ENCODE measurements around the gene GPR34. TPM values are rescaled to one million over a fixed set of nuclear protein-coding genes. Genes with fewer than 3 reads are reported as not detected.
A peak's percentile ranks its signal among the peaks of the same experiment; 100 is the strongest.

The GPR34 gene
- total RNA-seq, 2 experiments from 2014 or later, result 0.24 to 0.36 TPM

- ChIA-PET POLR2A (no interaction called here), CTCF (no interaction called here)
- H3K36me3 Mint-ChIP-seq, result peaks cover 30% of the 10 kb centered on the region
- H3K27ac Mint-ChIP-seq, result peak overlapping the region; percentile 42
- intact Hi-C loops (cut with micrococcal nuclease), result loop anchor here (5.0 kb wide), 2 partner anchors 34 to 54 kb away; partner anchors contain the start of gene GPR34
- H3K9me3 Mint-ChIP-seq, result peaks cover 28% of the 10 kb centered on the region
- H3K27me3 Mint-ChIP-seq, result no peaks in the 10 kb centered on the region
- peaks cover 49% of the 10 kb centered on the region for H3K4me1 Mint-ChIP-seq (ENCODE audit: low read depth)
- no peak overlapping the region for H3K4me3 Mint-ChIP-seq
- DNase-seq, result no peak
Measured at GRCh38 chrX:41721590-41721989, 32.8 kb downstream of the GPR34 start.

DNA sequence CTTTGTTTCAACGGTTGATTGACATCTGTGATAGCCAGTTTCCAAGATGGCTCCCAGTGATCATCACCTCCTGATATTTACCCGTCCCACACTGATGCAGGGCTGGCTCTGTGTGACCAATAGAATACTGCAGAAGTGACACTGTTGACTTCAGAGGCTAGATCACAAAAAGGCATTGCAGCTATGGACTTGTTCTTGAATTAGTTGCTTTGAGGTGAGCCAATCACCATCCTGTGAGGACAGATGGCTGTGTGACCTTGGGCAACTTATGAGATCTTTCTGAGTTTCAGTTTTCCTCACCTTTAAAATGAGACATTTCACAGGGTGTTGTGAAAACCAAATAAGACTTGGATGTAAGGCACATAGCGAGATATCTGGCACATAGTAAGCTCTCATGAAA lies 33.4 kb downstream of the GPR34 start:
- intact Hi-C loops (cut with micrococcal nuclease), result loop anchor here (2.0 to 5.0 kb wide), 3 partner anchors 19 to 55 kb away; partner anchors contain the start of gene GPR34
- H3K27ac Mint-ChIP-seq, result peak overlapping the region; percentile 64
- no peak for DNase-seq
- ChIA-PET CTCF (no interaction called here), POLR2A (no interaction called here)
- H3K4me1 Mint-ChIP-seq (ENCODE audit: low read depth), result peaks cover 43% of the 10 kb centered on the region
- peaks cover 22% of the 10 kb centered on the region for H3K9me3 Mint-ChIP-seq
- no peak overlapping the region for H3K4me3 Mint-ChIP-seq
- H3K27me3 Mint-ChIP-seq, result no peaks in the 10 kb centered on the region
- H3K36me3 Mint-ChIP-seq, result peaks cover 24% of the 10 kb centered on the region

GRCh38 chrX:41722816-41723618 lies 34.2 kb downstream of the GPR34 start:
- Mint-ChIP-seq H3K36me3 (peaks cover 23% of the 10 kb centered on the region), H3K4me1 (ENCODE audit: low read depth) (peaks cover 48% of the 10 kb centered on the region), H3K27ac (no peak overlapping the region), H3K4me3 (no peak overlapping the region), H3K9me3 (peaks cover 17% of the 10 kb centered on the region), H3K27me3 (no peaks in the 10 kb centered on the region)
- ChIA-PET CTCF (no interaction called here), POLR2A (no interaction called here)
- intact Hi-C loops (cut with micrococcal nuclease), result loop anchor here (2.0 to 5.0 kb wide), 3 partner anchors 20 to 56 kb away; partner anchors contain the start of gene GPR34
- no peak for DNase-seq

DNA sequence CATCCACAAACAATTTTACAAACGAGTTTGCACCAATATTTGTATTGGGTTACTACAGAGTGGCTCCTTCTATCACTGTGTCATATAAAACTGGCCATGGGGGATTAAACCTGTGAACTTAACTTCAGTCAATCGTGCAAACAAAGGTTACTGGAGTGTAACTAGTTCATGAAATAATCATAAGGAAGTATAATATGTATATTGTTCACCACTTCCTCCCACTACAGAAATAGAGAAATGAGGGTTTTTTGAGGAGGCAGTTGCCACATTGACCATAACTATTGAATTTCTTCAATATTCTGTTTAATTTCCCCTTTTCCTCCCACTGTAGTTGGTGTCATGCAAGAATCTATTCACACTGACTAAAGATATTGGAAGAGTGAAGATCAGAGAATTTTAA lies 35.1 kb downstream of the GPR34 start, which contains the start of gene GPR82:
Gene GPR82, plus strand, starts transcription at position 356 of the 400 bp plus-strand sequence. CDS start 2,846 bp downstream, outside the sequence.
- Mint-ChIP-seq H3K27me3 (no peaks in the 10 kb centered on the region), H3K27ac (no peak within 1 kb of the TSS), H3K4me1 (ENCODE audit: low read depth) (peaks cover 50% of the 10 kb centered on the region), H3K9me3 (peaks cover 11% of the 10 kb centered on the region), H3K4me3 (no peak within 1 kb of the TSS), H3K36me3 (peaks cover 18% of the 10 kb centered on the region)
- ChIA-PET CTCF (no interaction called here), POLR2A (no interaction called here)
- intact Hi-C loops (cut with micrococcal nuclease), result loop anchor here (2.0 to 5.0 kb wide), 3 partner anchors 21 to 57 kb away; partner anchors contain the start of gene GPR34
- no peak for DNase-seq

DNA sequence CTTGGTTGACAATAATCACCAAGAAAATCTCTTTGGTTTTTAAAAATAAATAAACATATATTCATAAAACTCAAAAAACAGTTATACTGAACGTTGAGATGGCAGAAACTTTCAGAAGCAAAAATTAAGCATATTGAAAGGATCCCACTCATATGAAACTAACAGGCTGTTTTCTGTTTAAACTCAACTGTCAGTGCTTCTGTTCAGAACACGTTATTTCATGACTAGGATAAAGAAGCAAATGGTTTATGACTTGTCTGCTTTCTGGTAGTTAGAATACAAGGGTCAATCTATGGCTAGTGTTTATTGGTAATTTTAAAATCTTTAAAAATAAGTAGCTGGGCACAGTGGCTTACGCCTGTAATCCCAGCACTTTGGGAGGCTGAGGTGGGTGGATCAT lies 39.4 kb downstream of the GPR34 start:
- Mint-ChIP-seq H3K4me3 (no peak overlapping the region), H3K27ac (no peak overlapping the region), H3K9me3 (no peaks in the 10 kb centered on the region), H3K36me3 (peaks cover 6% of the 10 kb centered on the region), H3K4me1 (ENCODE audit: low read depth) (peaks cover 27% of the 10 kb centered on the region), H3K27me3 (no peaks in the 10 kb centered on the region)
- no peak for DNase-seq
- intact Hi-C loops (cut with micrococcal nuclease), result no loop called here
- CTCF ChIA-PET, result interaction anchor here (0.6 kb wide), 1 partner anchor 449 kb away, joined by 3 read pairs; no protein-coding TSS in a partner anchor
- POLR2A ChIA-PET, result no interaction called here

DNA sequence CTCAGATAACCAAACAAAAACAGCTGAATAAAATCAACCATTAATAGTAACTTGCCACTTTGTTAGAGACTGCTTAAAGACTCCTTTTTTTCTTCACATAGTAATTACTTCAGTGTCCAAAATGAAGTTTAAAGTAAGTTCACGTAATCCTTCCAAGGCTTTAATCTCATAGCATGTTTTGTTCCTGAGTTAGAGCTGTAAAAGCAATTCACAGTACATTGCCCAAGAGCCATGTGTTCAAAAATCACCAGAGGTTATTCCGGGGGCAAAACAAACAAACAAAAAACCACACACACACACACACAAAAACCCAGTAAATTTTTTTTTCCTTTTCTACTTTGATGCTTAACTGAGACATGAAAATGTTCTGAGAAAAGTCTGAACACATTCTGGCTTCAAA lies 41.3 kb downstream of the GPR34 start:
- H3K27me3 Mint-ChIP-seq, result no peaks in the 10 kb centered on the region
- no peak for DNase-seq
- ChIA-PET CTCF (no interaction called here), POLR2A (interaction anchor here (0.7 kb wide), 1 partner anchor 48 kb away, joined by 4 read pairs; no protein-coding TSS in a partner anchor)
- peaks cover 6% of the 10 kb centered on the region for H3K36me3 Mint-ChIP-seq
- intact Hi-C loops (cut with micrococcal nuclease), result no loop called here
- no peaks in the 10 kb centered on the region for H3K9me3 Mint-ChIP-seq
- peaks cover 27% of the 10 kb centered on the region for H3K4me1 Mint-ChIP-seq (ENCODE audit: low read depth)
- H3K27ac Mint-ChIP-seq, result no peak overlapping the region
- H3K4me3 Mint-ChIP-seq, result no peak overlapping the region

DNA sequence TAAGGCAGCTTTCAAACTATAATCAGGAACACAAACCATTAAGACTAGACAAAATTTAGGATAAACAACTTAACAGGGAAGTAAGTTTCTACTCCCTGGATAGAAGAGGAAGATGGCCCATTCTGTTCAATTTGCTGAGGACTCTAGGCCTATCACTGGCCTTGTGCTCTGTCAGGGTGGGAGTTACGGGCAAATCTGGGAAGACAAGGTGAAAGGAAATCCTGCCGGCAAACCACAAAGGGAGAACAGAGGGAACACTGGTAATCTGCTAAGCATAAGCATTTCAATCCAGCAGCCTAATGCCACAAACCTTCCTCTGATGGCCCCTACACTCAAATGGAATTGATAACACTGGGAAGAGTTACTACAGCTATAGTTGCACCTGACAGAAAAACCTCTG lies 43.5 kb downstream of the GPR34 start:
- Mint-ChIP-seq H3K4me3 (no peak overlapping the region), H3K36me3 (peaks cover 10% of the 10 kb centered on the region), H3K27ac (no peak overlapping the region), H3K9me3 (no peaks in the 10 kb centered on the region), H3K27me3 (no peaks in the 10 kb centered on the region), H3K4me1 (ENCODE audit: low read depth) (peaks cover 36% of the 10 kb centered on the region)
- POLR2A ChIA-PET, result no interaction called here
- CTCF ChIA-PET, result no interaction called here
- no peak for DNase-seq
- intact Hi-C loops (cut with micrococcal nuclease), result no loop called here

GRCh38 chrX:41733939-41734338 lies 45.2 kb downstream of the GPR34 start:
- CTCF ChIA-PET, result no interaction called here
- no peaks in the 10 kb centered on the region for H3K9me3 Mint-ChIP-seq
- peaks cover 29% of the 10 kb centered on the region for H3K4me1 Mint-ChIP-seq (ENCODE audit: low read depth)
- no peaks in the 10 kb centered on the region for H3K27me3 Mint-ChIP-seq
- H3K27ac Mint-ChIP-seq, result peak overlapping the region; percentile 79
- intact Hi-C loops (cut with micrococcal nuclease), result loop anchor here (1.0 kb wide), 4 partner anchors 14 to 176 kb away; no protein-coding TSS in a partner anchor
- H3K4me3 Mint-ChIP-seq, result no peak overlapping the region
- peaks cover 10% of the 10 kb centered on the region for H3K36me3 Mint-ChIP-seq
- POLR2A ChIA-PET, result no interaction called here
- DNase-seq, result peak; percentile 40

- CTCF ChIA-PET, result no interaction called here
- no peak overlapping the region for H3K4me3 Mint-ChIP-seq
- no peaks in the 10 kb centered on the region for H3K27me3 Mint-ChIP-seq
- peaks cover 29% of the 10 kb centered on the region for H3K4me1 Mint-ChIP-seq (ENCODE audit: low read depth)
- H3K9me3 Mint-ChIP-seq, result no peaks in the 10 kb centered on the region
- DNase-seq, result peak; percentile 9
- peak overlapping the region; percentile 79 for H3K27ac Mint-ChIP-seq
- peaks cover 10% of the 10 kb centered on the region for H3K36me3 Mint-ChIP-seq
- intact Hi-C loops (cut with micrococcal nuclease), result loop anchor here (1.0 kb wide), 4 partner anchors 14 to 176 kb away; no protein-coding TSS in a partner anchor
- POLR2A ChIA-PET, result no interaction called here
Measured at GRCh38 chrX:41734530-41734929, 45.8 kb downstream of the GPR34 start.

- Mint-ChIP-seq H3K4me1 (ENCODE audit: low read depth) (peaks cover 38% of the 10 kb centered on the region), H3K36me3 (peaks cover 8% of the 10 kb centered on the region), H3K27ac (no peak overlapping the region), H3K4me3 (no peak overlapping the region), H3K27me3 (no peaks in the 10 kb centered on the region), H3K9me3 (no peaks in the 10 kb centered on the region)
- ChIA-PET CTCF (no interaction called here), POLR2A (no interaction called here)
- intact Hi-C loops (cut with micrococcal nuclease), result no loop called here
- peak; percentile 59 for DNase-seq
Measured at GRCh38 chrX:41737065-41737464, 48.3 kb downstream of the GPR34 start.

DNA sequence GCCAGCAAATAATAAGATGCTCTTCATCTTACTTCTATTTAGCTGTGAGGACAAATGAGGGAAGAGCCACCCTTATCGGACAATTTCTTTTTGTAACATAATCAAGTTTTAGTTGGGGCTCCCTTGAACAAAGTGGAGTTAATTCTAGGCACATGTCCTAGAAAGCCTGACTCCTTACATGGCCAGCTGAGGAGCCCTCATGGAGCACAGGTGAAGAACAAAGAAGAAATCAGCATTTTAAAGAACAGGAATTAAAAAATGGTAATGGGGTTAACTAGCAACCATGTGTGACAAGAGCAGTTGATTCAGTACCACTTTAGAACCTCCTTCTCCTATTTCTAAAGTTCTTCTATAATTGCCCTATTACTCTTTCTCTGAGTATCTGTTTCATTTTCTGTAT lies 51.1 kb downstream of the GPR34 start:
- intact Hi-C loops (cut with micrococcal nuclease), result no loop called here
- DNase-seq, result no peak
- H3K4me3 Mint-ChIP-seq, result no peak overlapping the region
- no peaks in the 10 kb centered on the region for H3K27me3 Mint-ChIP-seq
- CTCF ChIA-PET, result no interaction called here
- H3K27ac Mint-ChIP-seq, result no peak overlapping the region
- H3K4me1 Mint-ChIP-seq (ENCODE audit: low read depth), result peaks cover 33% of the 10 kb centered on the region
- POLR2A ChIA-PET, result no interaction called here
- no peaks in the 10 kb centered on the region for H3K9me3 Mint-ChIP-seq
- H3K36me3 Mint-ChIP-seq, result peaks cover 6% of the 10 kb centered on the region

Measured in activated CD4-positive, alpha-beta memory T cell treated with anti-CD3 and anti-CD28 coated beads for 36 hours (primary cell).